ENCODE results near the gene TMEM123.

GRCh38 chr11:102470251-102470650, 17.7 kb upstream of the TMEM123 start:
- TF ChIP-seq, protein P1, sequence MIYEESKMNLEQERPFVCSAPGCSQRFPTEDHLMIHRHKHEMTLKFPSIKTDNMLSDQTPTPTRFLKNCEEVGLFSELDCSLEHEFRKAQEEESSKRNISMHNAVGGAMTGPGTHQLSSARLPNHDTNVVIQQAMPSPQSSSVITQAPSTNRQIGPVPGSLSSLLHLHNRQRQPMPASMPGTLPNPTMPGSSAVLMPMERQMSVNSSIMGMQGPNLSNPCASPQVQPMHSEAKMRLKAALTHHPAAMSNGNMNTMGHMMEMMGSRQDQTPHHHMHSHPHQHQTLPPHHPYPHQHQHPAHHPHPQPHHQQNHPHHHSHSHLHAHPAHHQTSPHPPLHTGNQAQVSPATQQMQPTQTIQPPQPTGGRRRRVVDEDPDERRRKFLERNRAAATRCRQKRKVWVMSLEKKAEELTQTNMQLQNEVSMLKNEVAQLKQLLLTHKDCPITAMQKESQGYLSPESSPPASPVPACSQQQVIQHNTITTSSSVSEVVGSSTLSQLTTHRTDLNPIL (CRISPR knock-in tag; IDR thresholded peaks at IDR 0.05; ENCODE audit: low read depth) = no peak
- TF ChIP-seq RARB (CRISPR knock-in tag; IDR thresholded peaks at IDR 0.05) (no peak), ISL1 (CRISPR knock-in tag; IDR thresholded peaks at IDR 0.05) (no peak), ESRRG (CRISPR knock-in tag; IDR thresholded peaks at IDR 0.05) (no peak), ZC3H10 (CRISPR knock-in tag; IDR thresholded peaks at IDR 0.05) (no peak), ZFP30 (CRISPR knock-in tag; IDR thresholded peaks at IDR 0.05) (no peak), PPARA (CRISPR knock-in tag; IDR thresholded peaks at IDR 0.05; ENCODE audit: borderline replicate concordance) (no peak), TOX (CRISPR knock-in tag; IDR thresholded peaks at IDR 0.05; ENCODE audit: borderline replicate concordance) (no peak), ARNTL (CRISPR knock-in tag; IDR thresholded peaks at IDR 0.05; ENCODE audit: borderline replicate concordance, low read depth) (no peak), ZNF8 (CRISPR knock-in tag; IDR thresholded peaks at IDR 0.05) (no peak), SNAI2 (CRISPR knock-in tag; IDR thresholded peaks at IDR 0.05) (no peak), ZFP3 (CRISPR knock-in tag; IDR thresholded peaks at IDR 0.05) (no peak)
- TF ChIP-seq, protein P2, sequence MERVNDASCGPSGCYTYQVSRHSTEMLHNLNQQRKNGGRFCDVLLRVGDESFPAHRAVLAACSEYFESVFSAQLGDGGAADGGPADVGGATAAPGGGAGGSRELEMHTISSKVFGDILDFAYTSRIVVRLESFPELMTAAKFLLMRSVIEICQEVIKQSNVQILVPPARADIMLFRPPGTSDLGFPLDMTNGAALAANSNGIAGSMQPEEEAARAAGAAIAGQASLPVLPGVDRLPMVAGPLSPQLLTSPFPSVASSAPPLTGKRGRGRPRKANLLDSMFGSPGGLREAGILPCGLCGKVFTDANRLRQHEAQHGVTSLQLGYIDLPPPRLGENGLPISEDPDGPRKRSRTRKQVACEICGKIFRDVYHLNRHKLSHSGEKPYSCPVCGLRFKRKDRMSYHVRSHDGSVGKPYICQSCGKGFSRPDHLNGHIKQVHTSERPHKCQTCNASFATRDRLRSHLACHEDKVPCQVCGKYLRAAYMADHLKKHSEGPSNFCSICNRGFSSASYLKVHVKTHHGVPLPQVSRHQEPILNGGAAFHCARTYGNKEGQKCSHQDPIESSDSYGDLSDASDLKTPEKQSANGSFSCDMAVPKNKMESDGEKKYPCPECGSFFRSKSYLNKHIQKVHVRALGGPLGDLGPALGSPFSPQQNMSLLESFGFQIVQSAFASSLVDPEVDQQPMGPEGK (CRISPR knock-in tag; IDR thresholded peaks at IDR 0.05; ENCODE audit: borderline replicate concordance) = no peak
- TF ChIP-seq, protein P3, sequence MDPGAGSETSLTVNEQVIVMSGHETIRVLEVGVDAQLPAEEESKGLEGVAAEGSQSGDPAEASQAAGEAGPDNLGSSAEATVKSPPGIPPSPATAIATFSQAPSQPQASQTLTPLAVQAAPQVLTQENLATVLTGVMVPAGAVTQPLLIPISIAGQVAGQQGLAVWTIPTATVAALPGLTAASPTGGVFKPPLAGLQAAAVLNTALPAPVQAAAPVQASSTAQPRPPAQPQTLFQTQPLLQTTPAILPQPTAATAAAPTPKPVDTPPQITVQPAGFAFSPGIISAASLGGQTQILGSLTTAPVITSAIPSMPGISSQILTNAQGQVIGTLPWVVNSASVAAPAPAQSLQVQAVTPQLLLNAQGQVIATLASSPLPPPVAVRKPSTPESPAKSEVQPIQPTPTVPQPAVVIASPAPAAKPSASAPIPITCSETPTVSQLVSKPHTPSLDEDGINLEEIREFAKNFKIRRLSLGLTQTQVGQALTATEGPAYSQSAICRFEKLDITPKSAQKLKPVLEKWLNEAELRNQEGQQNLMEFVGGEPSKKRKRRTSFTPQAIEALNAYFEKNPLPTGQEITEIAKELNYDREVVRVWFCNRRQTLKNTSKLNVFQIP (CRISPR knock-in tag; IDR thresholded peaks at IDR 0.05; ENCODE audit: borderline replicate concordance, low read depth) = no peak
